GM21390 (cell line): Measurements from ENCODE around the gene CISH.

ENCODE experiments used
- ATAC-seq: cut with Tn5 transposase; IDR thresholded peaks from one replicate; pipeline ENCODE4 v1.9.1; 2021; ENCODE audit not compliant: unreplicated experiment

CISH gene

GRCh38 chr3:50615190-50615589 lies 3.6 kb upstream of the CISH start:
- no peak for ATAC-seq

- no peak for ATAC-seq
These were observed 1.6 kb upstream of the CISH start for GRCh38 chr3:50612970-50613846.

GRCh38 chr3:50612234-50612882 lies 784 bp upstream of the CISH start:
- peak; percentile 5 for ATAC-seq

GRCh38 chr3:50610992-50611463 lies 546 bp downstream of the CISH start:
- ATAC-seq, result no peak

GRCh38 chr3:50610181-50610971 lies 1.2 kb downstream of the CISH start:
- no peak for ATAC-seq

- no peak for ATAC-seq
These were observed 1.9 kb downstream of the CISH start for GRCh38 chr3:50609763-50610085.

GRCh38 chr3:50609071-50609762 lies 2.4 kb downstream of the CISH start:
- no peak for ATAC-seq

- ATAC-seq, result no peak
These were observed 3.3 kb downstream of the CISH start for GRCh38 chr3:50608278-50608677.

GRCh38 chr3:50607271-50608091 lies 4.1 kb downstream of the CISH start:
- no peak for ATAC-seq

- no peak for ATAC-seq
These were observed 5.0 kb downstream of the CISH start for GRCh38 chr3:50606596-50606995.

GRCh38 chr3:50605901-50606326 lies 5.7 kb downstream of the CISH start:
- ATAC-seq, result no peak

- no peak for ATAC-seq
These were observed 6.7 kb downstream of the CISH start for GRCh38 chr3:50604628-50605588.

- ATAC-seq, result no peak
These were observed 7.4 kb downstream of the CISH start for GRCh38 chr3:50604110-50604621.

- no peak for ATAC-seq
These were observed 8.1 kb downstream of the CISH start for GRCh38 chr3:50603261-50604109.

- ATAC-seq, result no peak
These were observed 8.9 kb downstream of the CISH start for GRCh38 chr3:50602595-50603191.

GRCh38 chr3:50600841-50601591 lies 10.6 kb downstream of the CISH start:
- peak; percentile 73 for ATAC-seq
